Measurements from ENCODE around the gene NCK2. TPM values are rescaled to one million over a fixed set of nuclear protein-coding genes. Genes with fewer than 3 reads are reported as not detected.

The NCK2 gene
- total and polyA plus RNA-seq, 2 of the 13 experiments (the other 11 are each of a cell fraction or from before 2014, with no cell fraction given): 14.8 to 23.5 TPM

- H3K9ac ChIP-seq (ENCODE audit: insufficient read depth, low read depth, low read length): no peak overlapping the region
- DNase-seq (ENCODE audit: low spot score): no peak
- BruUV-seq (replicated peaks): no TSS peak
- ATAC-seq: no peak
- no peaks in the 10 kb centered on the region for H3K27me3 ChIP-seq (ENCODE audit: control insufficient read depth in 1 of 2, insufficient read depth in 2 of 2, low read length in 2 of 2)
- no peaks in the 10 kb centered on the region for H3K9me3 ChIP-seq (ENCODE audit: low read length)
- TF ChIP-seq ZFP41 (CRISPR knock-in tag; IDR thresholded peaks at IDR 0.05; ENCODE audit: borderline replicate concordance): no peak
- no peak for TF ChIP-seq ARHGAP35 (CRISPR knock-in tag; IDR thresholded peaks at IDR 0.05; ENCODE audit: borderline replicate concordance)
- TF ChIP-seq RARG (CRISPR knock-in tag; IDR thresholded peaks at IDR 0.05; ENCODE audit: low read depth): no peak
- no peak for TF ChIP-seq ZNF577 (CRISPR knock-in tag; IDR thresholded peaks at IDR 0.05; ENCODE audit: borderline replicate concordance, low read depth)
- no peak for TF ChIP-seq ZFP37 (CRISPR knock-in tag; IDR thresholded peaks at IDR 0.05; ENCODE audit: borderline replicate concordance)
- no peak for TF ChIP-seq TFE3 (CRISPR knock-in tag; IDR thresholded peaks at IDR 0.05)
- TF ChIP-seq ARID5B (CRISPR knock-in tag; IDR thresholded peaks at IDR 0.05): no peak
- TF ChIP-seq HHEX (CRISPR knock-in tag; IDR thresholded peaks at IDR 0.05): no peak
- TF ChIP-seq PAWR (CRISPR knock-in tag; IDR thresholded peaks at IDR 0.05; ENCODE audit: borderline replicate concordance): no peak
- ChIA-PET CTCF (ENCODE audit: low intra/inter-chr PET ratio, low total read pairs) (no interaction called here), POLR2A (no interaction called here)
- H3K27ac ChIP-seq (ENCODE audit: extremely low read length, insufficient read depth, low read length): no peak overlapping the region
- no peak overlapping the region for H2AFZ ChIP-seq (ENCODE audit: low read length)
- FAIRE-seq: no peak
- peaks cover 10% of the 10 kb centered on the region for H3K4me1 ChIP-seq (ENCODE audit: insufficient read depth, low read length)
- peaks cover 5% of the 10 kb centered on the region for H3K79me2 ChIP-seq (ENCODE audit: insufficient read depth, low read length)
- no peak overlapping the region for H3K4me2 ChIP-seq (ENCODE audit: low read depth, low read length)
- no peak overlapping the region for H3K4me3 ChIP-seq (replicated peaks in 1 of 3; ENCODE audit: insufficient read depth in 1 of 3, low read depth in 2 of 3, low read length in 3 of 3)
- in situ Hi-C loops (cut with HindIII; ENCODE audit: extremely low pct_ligation_motif_present, low pct_unique_long_range_greater_than_20kb): no loop called here
- H4K20me1 ChIP-seq (ENCODE audit: insufficient read depth, low read length): no peaks in the 10 kb centered on the region; the same call in 1 of the 2 replicates
- WGBS (ENCODE audit: low lambda C conversion rate): 94% methylated on average over 8 of the region's 8 CpGs
- H3K36me3 ChIP-seq (replicated peaks in 1 of 2; ENCODE audit: control insufficient read depth in 1 of 2, insufficient read depth in 2 of 2, low read length in 2 of 2): no peaks in the 10 kb centered on the region
- intact Hi-C loops (cut with micrococcal nuclease; ENCODE audit: unreplicated experiment): no loop called here
These were observed 62.3 kb downstream of the NCK2 start for GRCh38 chr2:105806996-105807395.

All from HepG2 (cell line).